ENCODE measurements around the gene SLC47A1. TPM values are rescaled to one million over a fixed set of nuclear protein-coding genes. Genes with fewer than 3 reads are reported as not detected.

Gene SLC47A1
- total and polyA plus RNA-seq, 2 of the 13 experiments (the other 11 are each of a cell fraction or from before 2014, with no cell fraction given), result 42.1 to 67.5 TPM

- peaks cover 2% of the 10 kb centered on the region for H3K4me1 ChIP-seq (ENCODE audit: insufficient read depth, low read length)
- no peak overlapping the region for H3K4me2 ChIP-seq (ENCODE audit: low read depth, low read length)
- CTCF ChIA-PET (ENCODE audit: low intra/inter-chr PET ratio, low total read pairs), result no interaction called here
- peak; percentile 48 for ATAC-seq
- H3K4me3 ChIP-seq (replicated peaks in 1 of 3; ENCODE audit: insufficient read depth in 1 of 3, low read depth in 2 of 3, low read length in 3 of 3), result no peak overlapping the region
- H3K27me3 ChIP-seq (ENCODE audit: control insufficient read depth in 1 of 2, insufficient read depth in 2 of 2, low read length in 2 of 2), result no peaks in the 10 kb centered on the region
- no peak for FAIRE-seq
- intact Hi-C loops (cut with micrococcal nuclease; ENCODE audit: unreplicated experiment) (no loop called here), in situ Hi-C loops (cut with HindIII; ENCODE audit: extremely low pct_ligation_motif_present, low pct_unique_long_range_greater_than_20kb) (no loop called here)
- H4K20me1 ChIP-seq (ENCODE audit: insufficient read depth, low read length), result no peaks in the 10 kb centered on the region
- H3K9me3 ChIP-seq (ENCODE audit: low read length), result no peaks in the 10 kb centered on the region
- no peaks in the 10 kb centered on the region for H3K79me2 ChIP-seq (ENCODE audit: insufficient read depth, low read length)
- no peak overlapping the region for H3K9ac ChIP-seq (ENCODE audit: insufficient read depth, low read depth, low read length)
- H3K27ac ChIP-seq (ENCODE audit: extremely low read length, insufficient read depth, low read length), result no peak overlapping the region
- DNase-seq (ENCODE audit: low spot score), result no peak
- WGBS (ENCODE audit: low lambda C conversion rate), result 94% methylated on average over 11 of the region's 23 CpGs
- POLR2A ChIA-PET, result no interaction called here
- peaks cover 5 to 23% of the 10 kb centered on the region in 2 experiments for H3K36me3 ChIP-seq (replicated peaks in 1 of 2; ENCODE audit: control insufficient read depth in 1 of 2, insufficient read depth in 2 of 2, low read length in 2 of 2)
- no TSS peak for BruUV-seq (replicated peaks)
- H2AFZ ChIP-seq (ENCODE audit: low read length), result no peak overlapping the region
- TF ChIP-seq ZNF883 (CRISPR knock-in tag; IDR thresholded peaks at IDR 0.05; ENCODE audit: not compliant biosample characterization) (no peak), BRCA1 (CRISPR knock-in tag; IDR thresholded peaks at IDR 0.05) (no peak), GTF3A (CRISPR knock-in tag; conservative IDR thresholded peaks at IDR 0.05) (no peak), FOXP4 (CRISPR knock-in tag; IDR thresholded peaks at IDR 0.05) (no peak), CENPBD1 (CRISPR knock-in tag; IDR thresholded peaks at IDR 0.05; ENCODE audit: borderline replicate concordance, low read depth) (no peak), ARHGAP35 (CRISPR knock-in tag; IDR thresholded peaks at IDR 0.05; ENCODE audit: borderline replicate concordance) (no peak), IKZF5 (CRISPR knock-in tag; IDR thresholded peaks at IDR 0.05) (no peak), MED8 (CRISPR knock-in tag; IDR thresholded peaks at IDR 0.05; ENCODE audit: insufficient replicate concordance) (no peak), ZNF792 (CRISPR knock-in tag; IDR thresholded peaks at IDR 0.05) (no peak), CTCF (CRISPR knock-in tag; IDR thresholded peaks at IDR 0.05) (peak; percentile 36), AGO2 (optimal IDR thresholded peaks at IDR 0.05; ENCODE audit: low read depth, low read length) (peak; percentile 22), ZC3H4 (CRISPR knock-in tag; IDR thresholded peaks at IDR 0.05; ENCODE audit: borderline replicate concordance) (no peak), FOXO4 (CRISPR knock-in tag; conservative IDR thresholded peaks at IDR 0.05) (no peak), FOXJ3 (CRISPR knock-in tag; IDR thresholded peaks at IDR 0.05; ENCODE audit: borderline replicate concordance) (no peak), HMG20A (CRISPR knock-in tag; IDR thresholded peaks at IDR 0.05; ENCODE audit: borderline replicate concordance) (no peak)
Measured at GRCh38 chr17:19567216-19568015, 33.8 kb downstream of the SLC47A1 start.
